BJ (cell line): Measurements from ENCODE around the gene ZNF641. TPM values are rescaled to one million over a fixed set of nuclear protein-coding genes. Genes with fewer than 3 reads are reported as not detected.

Source experiments
- CTCF ChIA-PET: fragments of 350-600 bp; formaldehyde crosslinking; extraction: SDS; loops from one replicate; lab custom pipeline; 2021; ENCODE audit warnings: antibody characterized with exemption, inconsistent platforms; lab: Yijun Ruan, JAX
- POLR2A ChIA-PET: fragments of 300-600 bp; sonication (Branson Sonifier 250); formaldehyde crosslinking; extraction: SDS; loops from one replicate; lab custom pipeline; 2021; ENCODE audit warnings: antibody characterized with exemption; lab: Charles Lee
- DNase-seq: peaks from one replicate; pipeline ENCODE4 v3.0.0-alpha.2; 2011; ENCODE audit warnings: low read depth
- H3K27me3 ChIP-seq: 2 replicates; pipeline ENCODE4 v1.6.0; 2011; ENCODE audit warnings: low read length; ENCODE audit not compliant: control insufficient read depth, insufficient read depth
- H3K36me3 ChIP-seq: 2 replicates; pipeline ENCODE4 v1.5.1; 2011; ENCODE audit warnings: low read length; ENCODE audit not compliant: control insufficient read depth, insufficient read depth
- H3K4me3 ChIP-seq: 2 replicates; pipeline ENCODE4 v1.5.1; 2011; ENCODE audit warnings: low read depth, mild to moderate bottlenecking, control low read depth, low read length
- CTCF ChIP-seq: IDR thresholded peaks from 2 replicates; pipeline ENCODE4 v1.5.1; 2011; ENCODE audit warnings: low read depth, mild to moderate bottlenecking, control low read depth, inconsistent platforms, low read length, moderate library complexity; ENCODE audit not compliant: insufficient read depth
- polyA plus RNA-seq: library from polyadenylated mRNA; depleted of rRNA; stranded (reverse); fragments of >200 nt; gene quantifications from 2 replicates; pipeline ENCODE4 v1.2.3, GENCODE V29; 2011

Gene ZNF641
- polyA plus RNA-seq, 1 experiment, result 7.6 TPM

DNA sequence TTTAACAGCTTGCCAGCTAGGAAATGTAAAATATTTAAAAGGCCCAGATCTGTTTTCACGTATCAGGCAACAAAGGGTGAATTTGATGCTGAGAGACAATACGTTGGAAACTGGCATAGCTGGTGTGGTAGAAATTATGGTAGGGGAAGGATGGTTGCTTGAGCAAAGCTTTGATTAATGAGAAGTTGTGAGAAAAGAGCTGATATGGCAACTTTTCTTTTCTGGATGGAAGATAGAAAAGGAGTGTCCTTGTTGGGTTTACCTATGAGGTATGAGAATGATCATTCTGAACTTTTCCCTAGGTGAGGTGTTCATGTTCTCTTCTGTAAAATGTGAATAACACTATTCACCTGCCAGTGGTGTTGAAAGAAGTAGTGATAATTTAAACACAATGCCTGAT lies 34.2 kb downstream of the ZNF641 start:
- Histone ChIP-seq H3K36me3 (no peaks in the 10 kb centered on the region), H3K27me3 (no peaks in the 10 kb centered on the region; the same call in 1 of the 2 replicates), H3K4me3 (no peak overlapping the region)
- CTCF ChIA-PET, result interaction anchor here (1.1 kb wide), 1 partner anchor 17 kb away, joined by 3 read pairs; no protein-coding TSS in a partner anchor
- POLR2A ChIA-PET, result no interaction called here
- no peak for DNase-seq
- TF ChIP-seq CTCF, result no peak

- DNase-seq, result no peak
- POLR2A ChIA-PET, result no interaction called here
- CTCF ChIA-PET, result no interaction called here
- H3K36me3 ChIP-seq, result no peaks in the 10 kb centered on the region
- H3K4me3 ChIP-seq, result no peak overlapping the region
- H3K27me3 ChIP-seq, result no peaks in the 10 kb centered on the region; the same call in 1 of the 2 replicates
- TF ChIP-seq CTCF, result no peak
Observed at GRCh38 chr12:48311313-48311712, 39.4 kb downstream of the ZNF641 start.

GRCh38 chr12:48307269-48307668 lies 43.5 kb downstream of the ZNF641 start:
- Histone ChIP-seq H3K4me3 (no peak overlapping the region), H3K27me3 (no peaks in the 10 kb centered on the region; the same call in 1 of the 2 replicates), H3K36me3 (no peaks in the 10 kb centered on the region)
- TF ChIP-seq CTCF, result no peak
- CTCF ChIA-PET, result no interaction called here
- no peak for DNase-seq
- POLR2A ChIA-PET, result no interaction called here

DNA sequence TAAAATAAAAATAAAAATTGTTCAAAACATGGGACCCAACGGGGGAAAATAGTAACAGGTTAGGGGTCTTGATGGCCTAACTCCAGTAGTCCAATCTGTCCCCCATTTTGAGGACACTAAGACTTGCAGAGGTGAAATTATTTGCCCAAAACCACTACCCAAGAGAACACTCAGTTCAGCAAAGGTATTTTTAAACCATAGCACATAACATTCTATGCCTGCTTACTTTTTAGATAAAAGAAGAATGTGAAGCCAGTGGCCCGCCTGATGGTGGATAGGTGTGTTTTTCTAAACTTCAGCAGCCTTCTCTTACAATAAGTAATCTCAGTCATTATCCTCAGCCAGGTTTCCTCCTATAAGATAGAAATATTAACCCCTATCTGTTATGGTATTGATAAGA lies 45.5 kb downstream of the ZNF641 start:
- no peak for DNase-seq
- H3K27me3 ChIP-seq, result no peaks in the 10 kb centered on the region; the same call in 1 of the 2 replicates
- CTCF ChIA-PET, result no interaction called here
- no peaks in the 10 kb centered on the region for H3K36me3 ChIP-seq
- POLR2A ChIA-PET, result no interaction called here
- no peak overlapping the region for H3K4me3 ChIP-seq
- no peak for TF ChIP-seq CTCF

DNA sequence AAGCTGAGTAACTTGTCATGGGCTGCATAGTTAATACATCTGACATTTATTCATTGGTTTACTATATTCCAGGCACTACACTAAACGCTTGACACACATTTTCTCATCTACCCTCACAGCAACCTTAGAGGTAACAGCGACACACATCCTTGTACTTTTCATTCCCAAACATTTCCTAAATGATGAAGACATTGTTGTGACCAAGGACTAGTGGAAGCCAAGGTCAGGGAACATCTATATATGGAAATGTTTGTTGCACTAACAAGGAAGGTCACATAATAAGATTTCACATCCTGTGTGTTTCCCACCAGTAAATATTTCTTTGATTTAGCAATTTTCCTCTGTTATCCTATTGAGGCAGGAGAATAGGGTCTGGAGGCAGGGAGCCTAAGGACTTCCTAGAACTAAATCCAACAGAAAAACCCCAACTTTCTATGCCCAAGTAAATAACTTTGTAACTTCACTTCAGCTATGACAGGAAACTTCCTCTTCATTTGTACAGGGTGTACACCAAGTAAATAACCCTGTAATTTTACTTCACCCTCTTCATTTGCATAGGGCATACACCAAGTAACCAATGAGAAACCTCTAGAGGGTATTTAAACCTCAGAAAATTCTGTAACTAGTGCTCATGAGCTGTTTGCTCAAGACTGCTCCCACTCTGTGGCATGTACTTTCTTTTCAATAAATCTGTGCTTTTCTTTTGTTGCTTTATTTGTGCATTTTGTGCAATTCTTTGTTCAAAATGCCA lies 48.4 kb downstream of the ZNF641 start:
- Histone ChIP-seq H3K4me3 (no peak overlapping the region), H3K27me3 (peaks cover 2% of the 10 kb centered on the region; the same call in 1 of the 2 replicates), H3K36me3 (no peaks in the 10 kb centered on the region)
- no peak for DNase-seq
- ChIA-PET CTCF (no interaction called here), POLR2A (no interaction called here)
- TF ChIP-seq CTCF, result no peak
